GM12874 (cell line): Measurements from ENCODE around the gene NFKB1.

ENCODE experiments used
- CTCF ChIP-seq: IDR thresholded peaks from 2 replicates; pipeline ENCODE4 v1.5.1; 2011; ENCODE audit warnings: low read depth, mild to moderate bottlenecking, control low read depth, low read length, moderate library complexity; ENCODE audit not compliant: insufficient read depth

Gene NFKB1

DNA sequence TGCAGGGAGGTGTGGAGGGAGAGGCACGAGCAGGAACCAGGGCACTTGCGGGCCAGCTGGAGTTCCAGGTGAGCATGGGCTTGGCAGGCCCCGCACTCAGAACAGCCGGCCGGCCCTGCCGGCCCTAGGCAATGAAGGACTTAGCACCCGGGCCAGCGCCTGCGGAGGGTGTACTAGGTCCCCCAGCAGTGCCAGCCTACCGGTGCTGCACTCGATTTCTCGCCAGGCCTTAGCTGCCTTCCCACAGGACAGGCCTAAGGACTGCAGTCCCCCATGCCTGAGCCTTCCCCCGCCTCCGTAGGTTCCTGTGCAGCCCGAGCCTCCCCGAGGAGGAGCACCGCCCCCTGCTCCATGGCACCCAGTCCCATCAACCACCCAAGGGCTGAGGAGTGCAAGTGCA lies 18.0 kb upstream of the NFKB1 start:
- TF ChIP-seq CTCF, result no peak

DNA sequence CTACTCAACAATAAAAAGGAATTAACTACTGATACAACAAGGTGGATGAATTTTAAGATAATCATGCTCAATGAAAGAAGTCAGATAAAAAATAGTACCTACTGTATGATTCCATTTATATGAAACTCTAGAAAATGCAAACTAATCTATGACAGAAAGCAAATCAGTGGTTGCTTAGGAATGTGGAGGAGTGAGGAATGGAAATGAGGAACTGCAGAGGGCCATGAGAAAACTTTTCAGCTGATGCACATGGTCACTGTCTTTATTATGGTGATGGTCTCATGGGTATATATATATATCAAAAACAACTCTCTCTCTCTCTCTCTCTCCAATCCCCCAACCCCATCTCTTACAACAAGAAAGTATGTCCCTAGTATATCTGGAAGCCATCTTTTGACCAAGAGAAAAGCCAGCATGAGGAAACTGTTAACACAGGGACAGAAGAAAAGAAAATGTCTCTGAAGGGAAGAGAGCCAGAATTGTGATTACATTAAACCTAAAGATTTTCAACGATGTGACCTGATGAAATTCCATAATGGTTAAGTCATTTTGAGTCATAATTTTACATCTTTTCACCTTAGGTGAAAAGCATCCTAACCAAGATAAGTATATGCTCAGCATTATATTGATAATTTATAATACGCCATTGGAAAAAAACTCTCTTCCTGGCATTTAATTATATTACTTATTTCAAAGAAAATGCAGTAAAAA lies 8.5 kb upstream of the NFKB1 start:
- TF ChIP-seq CTCF, result no peak

GRCh38 chr4:102493257-102493656 lies 7.9 kb upstream of the NFKB1 start:
- no peak for TF ChIP-seq CTCF

DNA sequence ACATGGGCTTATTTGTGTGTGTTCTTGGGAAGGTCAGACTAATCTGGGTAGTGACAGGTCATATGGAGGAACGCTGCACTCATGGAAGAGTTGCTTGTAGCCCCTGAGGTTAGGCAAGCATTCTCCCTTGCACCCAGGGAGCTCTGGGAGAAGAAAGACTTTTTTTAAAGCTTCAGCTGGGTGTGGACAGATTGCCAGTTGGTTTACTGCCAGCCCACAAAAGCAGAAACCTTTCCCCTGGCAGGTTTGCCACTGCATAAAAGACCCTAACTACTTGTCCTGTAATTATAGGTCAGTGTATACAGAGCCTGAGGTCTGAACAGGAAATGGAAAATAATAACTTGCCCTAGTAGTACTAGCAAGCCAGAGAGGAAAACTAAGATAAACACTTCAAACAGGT lies 7.4 kb upstream of the NFKB1 start:
- no peak for TF ChIP-seq CTCF

- TF ChIP-seq CTCF, result no peak
Measured at GRCh38 chr4:102494603-102495002, 6.6 kb upstream of the NFKB1 start.

- TF ChIP-seq CTCF, result no peak
Measured at GRCh38 chr4:102497986-102498385, 3.2 kb upstream of the NFKB1 start.

DNA sequence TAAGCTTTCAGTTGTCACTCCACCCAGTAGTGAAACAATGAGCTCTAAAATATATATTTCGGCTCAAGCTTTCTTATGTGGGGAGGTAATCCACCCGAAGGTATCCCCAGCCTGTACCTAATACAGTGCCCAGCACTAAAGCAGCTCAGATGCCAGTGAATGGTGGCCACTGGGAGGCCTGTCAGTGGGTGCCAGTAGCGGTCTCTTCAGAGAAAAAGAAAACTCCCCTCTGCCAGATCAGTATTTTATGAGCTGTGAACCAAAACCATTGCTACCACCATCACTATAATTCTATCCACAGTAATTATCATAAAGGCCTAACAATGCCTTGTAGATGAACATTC lies 835 bp upstream of the NFKB1 start:
- TF ChIP-seq CTCF, result no peak

GRCh38 chr4:102501447-102501696 lies 213 bp downstream of the NFKB1 start:
- TF ChIP-seq CTCF, result no peak
